AG04450 (cell line): Measurements from ENCODE around the gene GAS2. TPM values are rescaled to one million over a fixed set of nuclear protein-coding genes. Genes with fewer than 3 reads are reported as not detected.

ENCODE experiments used
- CTCF ChIA-PET: fragments of 300-600, 350-600 bp; formaldehyde crosslinking; extraction: SDS; loops from one replicate; lab custom pipeline; 2022; ENCODE audit warnings: antibody characterized with exemption, inconsistent platforms; lab: Charles Lee
- POLR2A ChIA-PET: fragments of 350-600 bp; formaldehyde crosslinking; extraction: SDS; loops from one replicate; lab custom pipeline; 2021; ENCODE audit warnings: antibody characterized with exemption, inconsistent platforms; lab: Yijun Ruan, JAX
- DNase-seq: peaks from one replicate; pipeline ENCODE4 v3.0.0-alpha.2; 2011; ENCODE audit warnings: low read depth, low spot score
- H3K27ac ChIP-seq: one replicate; pipeline ENCODE4 v1.5.1; 2012; ENCODE audit warnings: low read depth, low read length, control low read depth
- H3K27me3 ChIP-seq: one replicate; pipeline ENCODE4 v1.6.0; 2012; ENCODE audit warnings: low read length; ENCODE audit not compliant: control insufficient read depth, insufficient read depth
- H3K4me3 ChIP-seq: 2 replicates; pipeline ENCODE4 v1.5.1; 2011; ENCODE audit warnings: mild to moderate bottlenecking, low read depth, low read length, control low read depth
- H3K9me3 ChIP-seq: 2 replicates; pipeline ENCODE4 v1.5.1; 2012; ENCODE audit warnings: low read length; ENCODE audit not compliant: control insufficient read depth, insufficient read depth
- polyA plus RNA-seq: library from polyadenylated mRNA; depleted of rRNA; stranded (reverse); fragments of >200 nt; gene quantifications from 2 replicates; pipeline ENCODE4 v1.2.3, GENCODE V29; 2011
- TF ChIP-seq, protein P1 (sequence below): IDR thresholded peaks from 2 replicates; pipeline ENCODE4 v1.5.1; 2011; ENCODE audit warnings: low read depth, low read length, control low read depth, inconsistent platforms

Gene GAS2
- polyA plus RNA-seq, 1 experiment, result 0.67 TPM

DNA sequence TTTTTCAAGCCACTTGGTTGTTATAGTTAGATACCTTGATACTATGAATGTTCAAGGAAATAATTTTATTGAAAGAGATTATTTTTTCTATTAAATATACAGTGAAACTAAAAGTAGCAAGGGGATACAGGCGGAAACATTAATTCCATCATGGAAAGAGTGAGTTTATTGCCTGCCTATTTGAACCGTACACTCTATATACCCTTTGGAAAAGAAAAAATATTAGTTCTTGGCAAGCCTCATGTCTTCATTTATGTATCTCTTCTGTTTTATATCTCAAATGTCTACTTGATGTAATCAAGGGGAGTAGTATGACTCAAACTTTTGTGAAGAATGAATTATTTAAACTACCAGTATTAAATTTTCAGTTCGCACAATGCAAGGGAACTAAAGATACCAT, 54.0 kb downstream of the GAS2 start:
- no peak overlapping the region for H3K27ac ChIP-seq
- DNase-seq, result no peak
- TF ChIP-seq, protein P1, sequence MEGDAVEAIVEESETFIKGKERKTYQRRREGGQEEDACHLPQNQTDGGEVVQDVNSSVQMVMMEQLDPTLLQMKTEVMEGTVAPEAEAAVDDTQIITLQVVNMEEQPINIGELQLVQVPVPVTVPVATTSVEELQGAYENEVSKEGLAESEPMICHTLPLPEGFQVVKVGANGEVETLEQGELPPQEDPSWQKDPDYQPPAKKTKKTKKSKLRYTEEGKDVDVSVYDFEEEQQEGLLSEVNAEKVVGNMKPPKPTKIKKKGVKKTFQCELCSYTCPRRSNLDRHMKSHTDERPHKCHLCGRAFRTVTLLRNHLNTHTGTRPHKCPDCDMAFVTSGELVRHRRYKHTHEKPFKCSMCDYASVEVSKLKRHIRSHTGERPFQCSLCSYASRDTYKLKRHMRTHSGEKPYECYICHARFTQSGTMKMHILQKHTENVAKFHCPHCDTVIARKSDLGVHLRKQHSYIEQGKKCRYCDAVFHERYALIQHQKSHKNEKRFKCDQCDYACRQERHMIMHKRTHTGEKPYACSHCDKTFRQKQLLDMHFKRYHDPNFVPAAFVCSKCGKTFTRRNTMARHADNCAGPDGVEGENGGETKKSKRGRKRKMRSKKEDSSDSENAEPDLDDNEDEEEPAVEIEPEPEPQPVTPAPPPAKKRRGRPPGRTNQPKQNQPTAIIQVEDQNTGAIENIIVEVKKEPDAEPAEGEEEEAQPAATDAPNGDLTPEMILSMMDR, result no peak
- no peaks in the 10 kb centered on the region for H3K9me3 ChIP-seq
- ChIA-PET POLR2A (no interaction called here), CTCF (no interaction called here)
- no peak overlapping the region for H3K4me3 ChIP-seq
- H3K27me3 ChIP-seq, result no peaks in the 10 kb centered on the region

DNA sequence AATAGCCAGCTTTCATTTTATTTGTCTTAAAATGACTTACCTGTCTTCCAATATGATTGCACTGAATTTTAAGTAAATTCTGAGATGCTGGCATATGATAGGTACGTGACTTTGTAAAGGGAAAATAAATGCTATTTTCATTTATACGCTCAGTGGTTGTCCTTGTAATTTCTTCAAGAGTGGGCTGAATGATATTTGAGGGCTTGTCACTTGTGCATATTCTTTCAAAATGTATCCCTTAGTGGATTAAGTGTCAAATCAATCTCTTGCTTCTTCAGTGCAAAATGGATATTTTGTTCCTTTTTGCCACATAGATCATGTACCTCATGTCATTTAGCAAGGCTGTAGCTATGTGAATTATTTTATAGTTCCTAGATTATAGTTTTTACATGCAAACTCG, 56.9 kb downstream of the GAS2 start:
- ChIA-PET POLR2A (no interaction called here), CTCF (no interaction called here)
- no peak overlapping the region for H3K4me3 ChIP-seq
- H3K27ac ChIP-seq, result no peak overlapping the region
- TF ChIP-seq, protein P1, result no peak
- DNase-seq, result no peak
- no peaks in the 10 kb centered on the region for H3K9me3 ChIP-seq
- no peaks in the 10 kb centered on the region for H3K27me3 ChIP-seq

DNA sequence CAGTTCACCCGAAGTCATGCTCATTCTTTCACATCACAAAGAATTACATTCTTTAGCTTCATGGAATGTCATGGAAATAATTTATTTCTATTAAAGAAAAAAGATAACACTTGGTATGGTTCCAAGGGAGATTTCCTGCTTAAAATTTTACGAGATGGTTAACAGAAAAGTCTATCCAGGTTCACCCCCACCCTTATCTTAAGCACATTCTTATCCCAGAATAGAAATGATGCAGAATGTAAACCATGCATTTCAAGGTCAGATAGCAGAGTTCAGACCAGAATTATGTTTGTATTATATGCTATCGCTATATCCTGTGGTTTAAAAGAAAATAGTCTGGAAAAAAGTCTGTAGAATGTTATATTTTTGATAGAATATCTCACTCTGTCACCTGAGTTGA, 58.7 kb downstream of the GAS2 start:
- TF ChIP-seq, protein P1, result no peak
- no peak overlapping the region for H3K27ac ChIP-seq
- no peaks in the 10 kb centered on the region for H3K27me3 ChIP-seq
- ChIA-PET POLR2A (no interaction called here), CTCF (no interaction called here)
- no peak overlapping the region for H3K4me3 ChIP-seq
- no peaks in the 10 kb centered on the region for H3K9me3 ChIP-seq
- no peak for DNase-seq

GRCh38 chr11:22728600-22729389, 62.4 kb downstream of the GAS2 start:
- Histone ChIP-seq H3K27me3 (no peaks in the 10 kb centered on the region), H3K4me3 (no peak overlapping the region), H3K27ac (no peak overlapping the region), H3K9me3 (no peaks in the 10 kb centered on the region)
- ChIA-PET CTCF (no interaction called here), POLR2A (no interaction called here)
- TF ChIP-seq, protein P1, result no peak
- no peak for DNase-seq

GRCh38 chr11:22730319-22730718, 63.9 kb downstream of the GAS2 start:
- H3K27me3 ChIP-seq, result no peaks in the 10 kb centered on the region
- no peak overlapping the region for H3K4me3 ChIP-seq
- ChIA-PET POLR2A (no interaction called here), CTCF (interaction anchor here (1.1 kb wide), 1 partner anchor 74 kb away, joined by 3 read pairs; no protein-coding TSS in a partner anchor)
- no peak overlapping the region for H3K27ac ChIP-seq
- TF ChIP-seq, protein P1, result no peak
- no peaks in the 10 kb centered on the region for H3K9me3 ChIP-seq
- DNase-seq, result no peak
